Endodermal cell (in vitro differentiated cells): ENCODE measurements around the gene NR2F6. TPM values are rescaled to one million over a fixed set of nuclear protein-coding genes. Genes with fewer than 3 reads are reported as not detected.

Source experiments
- DNase-seq: peaks from one replicate; pipeline ENCODE4 v3.0.0-alpha.2; 2017
- H3K27ac ChIP-seq: 2 replicates; pipeline ENCODE4 v1.5.1; 2013; ENCODE audit warnings: mild to moderate bottlenecking, low read depth, low read length, moderate library complexity
- H3K27me3 ChIP-seq: 2 replicates; pipeline ENCODE4 v1.6.1; 2013; ENCODE audit warnings: mild to moderate bottlenecking, low read length, moderate library complexity; ENCODE audit not compliant: insufficient read depth, control insufficient read depth, poor library complexity, severe bottlenecking
- H3K36me3 ChIP-seq: 2 replicates; pipeline ENCODE4 v1.7.0; 2013; ENCODE audit warnings: mild to moderate bottlenecking, low read length, moderate library complexity; ENCODE audit not compliant: control insufficient read depth, insufficient read depth
- H3K4me1 ChIP-seq: one replicate; pipeline ENCODE4 v1.7.0; 2013; ENCODE audit warnings: low read length; ENCODE audit not compliant: control insufficient read depth, insufficient read depth
- H3K4me3 ChIP-seq: 2 replicates; pipeline ENCODE4 v1.5.1; 2013; ENCODE audit warnings: mild to moderate bottlenecking, low read length, moderate library complexity
- H3K9ac ChIP-seq: 2 replicates; pipeline ENCODE4 v1.6.1; 2013; ENCODE audit warnings: mild to moderate bottlenecking, low read length, moderate library complexity; ENCODE audit not compliant: poor library complexity, severe bottlenecking; ENCODE audit errors: extremely low read depth
- H3K9me3 ChIP-seq: 2 replicates; pipeline ENCODE4 v1.6.1; 2013; ENCODE audit warnings: mild to moderate bottlenecking, low read length, moderate library complexity; ENCODE audit not compliant: control insufficient read depth
- H3K27ac Mint-ChIP-seq: 2 replicates; pipeline ENCODE4 v1.8.0; 2020; ENCODE audit warnings: mixed read lengths
- H3K27me3 Mint-ChIP-seq: 2 replicates; pipeline ENCODE4 v1.8.0; 2021; ENCODE audit warnings: mild to moderate bottlenecking, mixed read lengths; ENCODE audit not compliant: insufficient read depth
- H3K36me3 Mint-ChIP-seq: 2 replicates; pipeline ENCODE4 v1.8.0; 2020; ENCODE audit warnings: low read depth, mixed read lengths
- H3K4me1 Mint-ChIP-seq: 2 replicates; pipeline ENCODE4 v1.8.0; 2020; ENCODE audit warnings: mixed read lengths
- H3K4me3 Mint-ChIP-seq: 2 replicates; pipeline ENCODE4 v1.8.0; 2020; ENCODE audit warnings: mild to moderate bottlenecking, moderate library complexity, mixed read lengths
- H3K9me3 Mint-ChIP-seq: 2 replicates; pipeline ENCODE4 v1.8.0; 2020; ENCODE audit warnings: mild to moderate bottlenecking, mixed read lengths
- WGBS, 2 experiments: methylation state at CpG; one replicate each; pipeline versions ENCODE4 v1.1.5 to v1.1.7; 2013; ENCODE audit warnings: missing lambda C conversion rate in 2 of 2, mixed read lengths in 1 of 2; ENCODE audit not compliant: insufficient coverage in 1 of 2, insufficient read length in 1 of 2; 5-methylcytosine and 5-hydroxymethylcytosine counted together
- total RNA-seq, 2 donors: library from RNA; stranded (reverse); fragmentation: NEBNext Ultra II Directional in 1 of 2; extraction: Animal tissue kit (Norgen Biotek cat#: 25700) in 1 of 2; gene quantifications; 2 replicates in 1 of 2; 3 replicates in 1 of 2; pipeline ENCODE4 v1.2.1, GENCODE V29; 2021
- TF ChIP-seq, protein P1 (sequence below): fragments of 200-600 bp; sonication (generic); conservative IDR thresholded peaks from 2 replicates; pipeline ENCODE4 v1.5.0; 2021; ENCODE audit warnings: antibody characterized with exemption, mild to moderate bottlenecking

NR2F6 gene
- total RNA-seq, 2 donors from 2014 or later: 103 to 107 TPM

DNA sequence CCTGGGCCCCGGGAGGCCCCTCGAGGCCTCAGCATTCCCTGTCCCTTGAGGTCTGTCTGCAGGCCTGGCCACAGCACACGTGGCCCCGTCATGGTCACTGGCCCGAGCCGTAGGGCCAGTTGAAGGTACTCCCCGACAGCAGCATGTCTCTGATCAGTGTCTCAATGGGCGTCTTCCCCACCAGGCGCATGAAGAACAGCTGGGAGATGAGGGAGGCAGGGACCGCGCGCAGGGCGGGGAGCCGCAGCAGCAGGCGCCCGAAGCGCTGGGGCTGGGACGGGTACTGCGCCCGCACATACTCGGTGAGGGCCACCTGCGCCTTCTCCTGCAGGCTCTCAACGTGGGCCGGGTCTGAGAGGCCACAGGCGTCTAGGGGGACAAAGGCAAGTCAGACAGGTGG, 13.5 kb downstream of the NR2F6 start:
- no peaks in the 10 kb centered on the region for H3K9me3 Mint-ChIP-seq
- H3K27me3 Mint-ChIP-seq: no peaks in the 10 kb centered on the region

DNA sequence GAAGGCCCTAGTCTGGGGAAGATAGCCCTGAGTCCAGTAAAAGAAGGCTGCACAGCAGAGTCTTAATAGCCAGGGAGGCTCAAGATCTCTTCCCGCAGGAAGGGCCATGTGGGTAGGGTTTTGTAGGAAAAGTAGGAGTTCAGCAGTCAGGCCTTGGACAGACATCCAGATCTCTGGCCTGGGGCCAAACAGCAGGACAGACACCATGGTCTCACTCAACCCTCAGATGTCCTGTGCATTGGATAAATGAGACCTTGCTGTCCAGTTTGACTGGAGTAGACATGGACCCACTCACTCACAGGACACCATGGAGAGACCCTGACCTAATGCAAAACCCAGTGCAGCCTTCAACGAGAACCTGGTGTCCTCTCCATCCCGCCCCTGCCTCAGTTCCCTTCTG, 15.8 kb downstream of the NR2F6 start:
- H3K9ac ChIP-seq: no peak overlapping the region
- H3K9me3 Mint-ChIP-seq: no peaks in the 10 kb centered on the region
- TF ChIP-seq, protein P1, sequence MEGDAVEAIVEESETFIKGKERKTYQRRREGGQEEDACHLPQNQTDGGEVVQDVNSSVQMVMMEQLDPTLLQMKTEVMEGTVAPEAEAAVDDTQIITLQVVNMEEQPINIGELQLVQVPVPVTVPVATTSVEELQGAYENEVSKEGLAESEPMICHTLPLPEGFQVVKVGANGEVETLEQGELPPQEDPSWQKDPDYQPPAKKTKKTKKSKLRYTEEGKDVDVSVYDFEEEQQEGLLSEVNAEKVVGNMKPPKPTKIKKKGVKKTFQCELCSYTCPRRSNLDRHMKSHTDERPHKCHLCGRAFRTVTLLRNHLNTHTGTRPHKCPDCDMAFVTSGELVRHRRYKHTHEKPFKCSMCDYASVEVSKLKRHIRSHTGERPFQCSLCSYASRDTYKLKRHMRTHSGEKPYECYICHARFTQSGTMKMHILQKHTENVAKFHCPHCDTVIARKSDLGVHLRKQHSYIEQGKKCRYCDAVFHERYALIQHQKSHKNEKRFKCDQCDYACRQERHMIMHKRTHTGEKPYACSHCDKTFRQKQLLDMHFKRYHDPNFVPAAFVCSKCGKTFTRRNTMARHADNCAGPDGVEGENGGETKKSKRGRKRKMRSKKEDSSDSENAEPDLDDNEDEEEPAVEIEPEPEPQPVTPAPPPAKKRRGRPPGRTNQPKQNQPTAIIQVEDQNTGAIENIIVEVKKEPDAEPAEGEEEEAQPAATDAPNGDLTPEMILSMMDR: no peak
- H3K36me3 ChIP-seq: peaks cover 42% of the 10 kb centered on the region
- no peak for DNase-seq
- 98 to 100% methylated on average over 3 of the region's 3 CpGs for WGBS, 2 experiments
- H3K27ac Mint-ChIP-seq: no peak overlapping the region
- H3K4me3 Mint-ChIP-seq: no peak overlapping the region
- no peaks in the 10 kb centered on the region for H3K4me1 ChIP-seq
- H3K27me3 ChIP-seq: no peaks in the 10 kb centered on the region
- H3K27me3 Mint-ChIP-seq: no peaks in the 10 kb centered on the region
- no peaks in the 10 kb centered on the region for H3K9me3 ChIP-seq
- no peaks in the 10 kb centered on the region for H3K4me1 Mint-ChIP-seq
- H3K27ac ChIP-seq: no peak overlapping the region
- peaks cover 33% of the 10 kb centered on the region for H3K36me3 Mint-ChIP-seq
- no peak overlapping the region for H3K4me3 ChIP-seq

More for the DNA sequence above, 13.5 kb downstream of the NR2F6 start:
- Mint-ChIP-seq H3K4me1 (peaks cover 3% of the 10 kb centered on the region), H3K36me3 (peaks cover 33% of the 10 kb centered on the region), H3K27ac (no peak overlapping the region), H3K4me3 (no peak overlapping the region)
- Histone ChIP-seq H3K9ac (no peak overlapping the region), H3K4me3 (no peak overlapping the region), H3K36me3 (peaks cover 46% of the 10 kb centered on the region), H3K27me3 (no peaks in the 10 kb centered on the region), H3K9me3 (no peaks in the 10 kb centered on the region), H3K4me1 (peaks cover 4% of the 10 kb centered on the region), H3K27ac (no peak overlapping the region)
- WGBS, 2 experiments: 95 to 98% methylated on average over 17 to 25 of the region's 25 CpGs
- no peak for DNase-seq
- TF ChIP-seq, protein P1: no peak

DNA sequence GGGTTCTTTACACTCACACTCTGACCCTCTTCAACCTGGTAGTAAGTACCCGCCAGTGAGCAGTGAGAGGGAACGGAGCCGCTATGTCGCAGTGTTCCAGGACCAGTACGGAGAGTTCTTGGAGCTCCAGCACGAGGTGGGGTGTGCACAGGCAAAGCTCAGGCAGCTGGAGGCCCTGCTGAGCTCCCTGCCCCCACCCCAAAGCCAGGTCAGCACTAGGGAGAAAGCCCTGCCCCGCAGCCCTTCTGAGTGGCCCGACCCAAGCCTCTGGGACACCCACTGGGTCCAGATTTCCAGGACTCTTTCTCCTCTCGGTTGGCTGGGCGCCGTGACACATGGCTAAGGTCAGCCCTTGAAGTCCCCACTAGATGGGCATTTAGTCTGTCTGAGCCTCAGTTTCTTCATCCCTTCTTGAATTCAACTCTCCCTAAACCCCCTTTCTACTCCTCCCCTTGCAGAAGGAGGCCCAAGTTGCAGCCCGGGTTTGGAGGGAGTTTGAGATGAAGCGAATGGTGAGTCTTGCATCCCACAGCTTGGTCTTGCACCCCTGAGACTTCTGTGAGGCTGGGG, 17.8 kb downstream of the NR2F6 start:
- Mint-ChIP-seq H3K4me1 (no peaks in the 10 kb centered on the region), H3K36me3 (peaks cover 22% of the 10 kb centered on the region), H3K27me3 (no peaks in the 10 kb centered on the region), H3K4me3 (peak overlapping the region; percentile 71), H3K9me3 (no peaks in the 10 kb centered on the region), H3K27ac (no peak overlapping the region)
- DNase-seq: no peak
- Histone ChIP-seq H3K36me3 (peaks cover 23% of the 10 kb centered on the region), H3K4me1 (no peaks in the 10 kb centered on the region), H3K9ac (no peak overlapping the region), H3K9me3 (no peaks in the 10 kb centered on the region), H3K27ac (no peak overlapping the region), H3K27me3 (no peaks in the 10 kb centered on the region), H3K4me3 (no peak overlapping the region)
- 73 to 82% methylated on average over 13 of the region's 13 CpGs for WGBS, 2 experiments
- TF ChIP-seq, protein P1: no peak
